Measurements from ENCODE around the gene TSPAN12. TPM values are rescaled to one million over a fixed set of nuclear protein-coding genes. Genes with fewer than 3 reads are reported as not detected.

The TSPAN12 gene
- total RNA-seq, 1 experiment from 2014 or later: 1.4 TPM

DNA sequence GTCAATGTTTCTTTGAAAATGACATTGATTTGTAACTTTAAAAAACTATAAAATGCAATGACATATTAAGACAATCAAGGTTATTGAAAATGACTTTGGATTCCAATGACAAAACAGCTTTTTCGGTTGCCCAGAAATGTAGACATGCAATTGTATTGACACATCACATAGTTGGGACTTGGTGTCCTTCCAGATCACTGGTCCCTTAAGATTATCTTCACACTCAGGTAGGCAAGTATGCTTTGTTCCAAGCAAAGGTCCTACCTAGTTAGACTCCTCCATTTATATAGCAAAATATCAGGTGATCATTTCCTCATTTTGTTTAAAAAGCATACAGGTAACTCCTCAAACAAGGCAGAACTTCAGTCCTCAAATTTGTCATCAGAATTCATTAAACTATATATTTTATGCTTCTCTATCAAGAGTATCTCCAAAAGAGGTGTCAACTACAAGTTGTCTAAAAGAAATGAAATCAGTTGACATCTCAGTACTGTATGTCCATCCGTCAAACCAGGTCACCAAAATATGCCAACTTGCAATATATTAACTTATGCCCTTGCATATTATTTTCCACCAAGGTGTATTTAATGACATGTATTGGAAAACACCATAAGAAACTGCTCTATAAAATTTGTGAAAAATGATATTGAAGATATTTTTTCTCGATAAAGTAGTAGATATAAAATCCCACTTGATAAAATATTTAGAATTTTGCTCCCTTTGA is 64.6 kb downstream of the TSPAN12 start:
- no peak for DNase-seq (ENCODE audit: low read depth, low spot score)
- Histone ChIP-seq H3K27ac (ENCODE audit: low read length) (no peak overlapping the region), H3K9me3 (ENCODE audit: control insufficient read depth, insufficient read depth, low read depth, low read length) (no peaks in the 10 kb centered on the region), H3K4me1 (ENCODE audit: control insufficient read depth, insufficient read depth, low read length) (no peaks in the 10 kb centered on the region), H3K27me3 (ENCODE audit: control insufficient read depth, insufficient read depth, low read length) (no peaks in the 10 kb centered on the region), H3K4me3 (ENCODE audit: low read depth in 2 of 2, low read length in 2 of 2) (no peak overlapping the region), H3K36me3 (ENCODE audit: control insufficient read depth, insufficient read depth, low read length) (no peaks in the 10 kb centered on the region)
- ChIA-PET POLR2A (no interaction called here), CTCF (no interaction called here)
- no peak for TF ChIP-seq POLR2AphosphoS5 (IDR thresholded peaks at IDR 0.05; ENCODE audit: low read depth, low read length)
- TF ChIP-seq, protein P1, sequence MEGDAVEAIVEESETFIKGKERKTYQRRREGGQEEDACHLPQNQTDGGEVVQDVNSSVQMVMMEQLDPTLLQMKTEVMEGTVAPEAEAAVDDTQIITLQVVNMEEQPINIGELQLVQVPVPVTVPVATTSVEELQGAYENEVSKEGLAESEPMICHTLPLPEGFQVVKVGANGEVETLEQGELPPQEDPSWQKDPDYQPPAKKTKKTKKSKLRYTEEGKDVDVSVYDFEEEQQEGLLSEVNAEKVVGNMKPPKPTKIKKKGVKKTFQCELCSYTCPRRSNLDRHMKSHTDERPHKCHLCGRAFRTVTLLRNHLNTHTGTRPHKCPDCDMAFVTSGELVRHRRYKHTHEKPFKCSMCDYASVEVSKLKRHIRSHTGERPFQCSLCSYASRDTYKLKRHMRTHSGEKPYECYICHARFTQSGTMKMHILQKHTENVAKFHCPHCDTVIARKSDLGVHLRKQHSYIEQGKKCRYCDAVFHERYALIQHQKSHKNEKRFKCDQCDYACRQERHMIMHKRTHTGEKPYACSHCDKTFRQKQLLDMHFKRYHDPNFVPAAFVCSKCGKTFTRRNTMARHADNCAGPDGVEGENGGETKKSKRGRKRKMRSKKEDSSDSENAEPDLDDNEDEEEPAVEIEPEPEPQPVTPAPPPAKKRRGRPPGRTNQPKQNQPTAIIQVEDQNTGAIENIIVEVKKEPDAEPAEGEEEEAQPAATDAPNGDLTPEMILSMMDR (IDR thresholded peaks at IDR 0.05): no peak
- no peak for TF ChIP-seq TCF7L2 (IDR thresholded peaks at IDR 0.05; ENCODE audit: low read depth, low read length)
- TF ChIP-seq, protein P2, sequence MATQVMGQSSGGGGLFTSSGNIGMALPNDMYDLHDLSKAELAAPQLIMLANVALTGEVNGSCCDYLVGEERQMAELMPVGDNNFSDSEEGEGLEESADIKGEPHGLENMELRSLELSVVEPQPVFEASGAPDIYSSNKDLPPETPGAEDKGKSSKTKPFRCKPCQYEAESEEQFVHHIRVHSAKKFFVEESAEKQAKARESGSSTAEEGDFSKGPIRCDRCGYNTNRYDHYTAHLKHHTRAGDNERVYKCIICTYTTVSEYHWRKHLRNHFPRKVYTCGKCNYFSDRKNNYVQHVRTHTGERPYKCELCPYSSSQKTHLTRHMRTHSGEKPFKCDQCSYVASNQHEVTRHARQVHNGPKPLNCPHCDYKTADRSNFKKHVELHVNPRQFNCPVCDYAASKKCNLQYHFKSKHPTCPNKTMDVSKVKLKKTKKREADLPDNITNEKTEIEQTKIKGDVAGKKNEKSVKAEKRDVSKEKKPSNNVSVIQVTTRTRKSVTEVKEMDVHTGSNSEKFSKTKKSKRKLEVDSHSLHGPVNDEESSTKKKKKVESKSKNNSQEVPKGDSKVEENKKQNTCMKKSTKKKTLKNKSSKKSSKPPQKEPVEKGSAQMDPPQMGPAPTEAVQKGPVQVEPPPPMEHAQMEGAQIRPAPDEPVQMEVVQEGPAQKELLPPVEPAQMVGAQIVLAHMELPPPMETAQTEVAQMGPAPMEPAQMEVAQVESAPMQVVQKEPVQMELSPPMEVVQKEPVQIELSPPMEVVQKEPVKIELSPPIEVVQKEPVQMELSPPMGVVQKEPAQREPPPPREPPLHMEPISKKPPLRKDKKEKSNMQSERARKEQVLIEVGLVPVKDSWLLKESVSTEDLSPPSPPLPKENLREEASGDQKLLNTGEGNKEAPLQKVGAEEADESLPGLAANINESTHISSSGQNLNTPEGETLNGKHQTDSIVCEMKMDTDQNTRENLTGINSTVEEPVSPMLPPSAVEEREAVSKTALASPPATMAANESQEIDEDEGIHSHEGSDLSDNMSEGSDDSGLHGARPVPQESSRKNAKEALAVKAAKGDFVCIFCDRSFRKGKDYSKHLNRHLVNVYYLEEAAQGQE (IDR thresholded peaks at IDR 0.05; ENCODE audit: insufficient read depth in 1 of 2, low read depth in 2 of 2, low read length in 1 of 2): no peak
- no peak for TF ChIP-seq SIN3A (IDR thresholded peaks at IDR 0.05; ENCODE audit: borderline replicate concordance, insufficient read depth, low read depth, low read length)
- in situ Hi-C loops (cut with HindIII; ENCODE audit: low pct_unique_long_range_greater_than_20kb, low sequenced_read_pairs) (no loop called here), intact Hi-C loops (cut with micrococcal nuclease; ENCODE audit: unreplicated experiment) (loop anchor here (5.0 kb wide), 2 partner anchors 289 to 314 kb away; no protein-coding TSS in a partner anchor)
- BruUV-seq (replicated peaks): no TSS peak
- ATAC-seq: no peak

DNA sequence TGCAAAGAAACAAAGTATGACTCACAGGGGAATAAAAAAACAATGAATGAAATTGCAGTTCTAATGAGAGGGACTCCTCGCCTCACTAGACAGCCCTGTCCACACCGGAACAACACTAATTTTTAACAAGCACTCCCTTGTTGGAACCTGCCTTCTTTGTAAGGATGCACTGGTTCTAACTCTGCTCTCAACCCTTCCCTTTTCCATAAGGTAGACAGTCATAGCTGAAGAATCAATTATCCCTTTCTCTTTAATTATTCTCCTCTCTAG is 65.1 kb downstream of the TSPAN12 start:
- TF ChIP-seq POLR2AphosphoS5 (IDR thresholded peaks at IDR 0.05; ENCODE audit: low read depth, low read length): no peak
- TF ChIP-seq, protein P1 (IDR thresholded peaks at IDR 0.05): no peak
- TF ChIP-seq, protein P2 (IDR thresholded peaks at IDR 0.05; ENCODE audit: insufficient read depth in 1 of 2, low read depth in 2 of 2, low read length in 1 of 2): no peak
- no peak for TF ChIP-seq SIN3A (IDR thresholded peaks at IDR 0.05; ENCODE audit: borderline replicate concordance, insufficient read depth, low read depth, low read length)
- TF ChIP-seq TCF7L2 (IDR thresholded peaks at IDR 0.05; ENCODE audit: low read depth, low read length): no peak
- no peaks in the 10 kb centered on the region for H3K36me3 ChIP-seq (ENCODE audit: control insufficient read depth, insufficient read depth, low read length)
- POLR2A ChIA-PET: no interaction called here
- H3K4me1 ChIP-seq (ENCODE audit: control insufficient read depth, insufficient read depth, low read length): no peaks in the 10 kb centered on the region
- intact Hi-C loops (cut with micrococcal nuclease; ENCODE audit: unreplicated experiment): loop anchor here (5.0 kb wide), 2 partner anchors 290 to 315 kb away; no protein-coding TSS in a partner anchor
- H3K9me3 ChIP-seq (ENCODE audit: control insufficient read depth, insufficient read depth, low read depth, low read length): no peaks in the 10 kb centered on the region
- no peak overlapping the region for H3K4me3 ChIP-seq (ENCODE audit: low read depth in 2 of 2, low read length in 2 of 2)
- no peak overlapping the region for H3K27ac ChIP-seq (ENCODE audit: low read length)
- BruUV-seq (replicated peaks): no TSS peak
- H3K27me3 ChIP-seq (ENCODE audit: control insufficient read depth, insufficient read depth, low read length): no peaks in the 10 kb centered on the region
- in situ Hi-C loops (cut with HindIII; ENCODE audit: low pct_unique_long_range_greater_than_20kb, low sequenced_read_pairs): no loop called here
- ATAC-seq: no peak
- CTCF ChIA-PET: interaction anchor here (1.2 kb wide), 1 partner anchor 315 kb away, joined by 5 read pairs; no protein-coding TSS in a partner anchor
- no peak for DNase-seq (ENCODE audit: low read depth, low spot score)
